ENCODE measurements around the gene MGAT4A. TPM values are rescaled to one million over a fixed set of nuclear protein-coding genes. Genes with fewer than 3 reads are reported as not detected.

Gene MGAT4A
- total RNA-seq, 1 donor from 2014 or later: 0.38 TPM

DNA sequence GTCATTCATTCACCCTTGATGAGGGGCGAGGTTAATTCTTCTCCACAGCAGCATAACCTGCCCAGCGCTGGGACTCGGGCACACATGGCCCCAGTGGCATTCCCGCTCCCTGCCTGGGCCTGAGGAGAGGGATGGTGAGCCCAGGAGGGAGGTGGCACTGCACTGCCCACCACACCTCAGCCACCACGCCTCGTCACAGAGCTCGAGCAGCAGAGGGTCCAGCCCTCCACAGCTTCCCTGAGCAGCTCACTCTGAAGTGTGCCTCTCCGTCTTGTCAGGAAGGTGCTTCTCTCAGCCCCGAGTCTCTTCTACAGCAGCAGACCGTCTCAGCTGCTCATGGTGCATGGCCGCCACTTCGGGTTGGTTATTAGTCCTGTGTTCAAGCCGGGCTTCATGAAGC is 157.5 kb downstream of the MGAT4A start:
- peak; percentile 56 for DNase-seq (ENCODE audit: extremely low spot score, unreplicated experiment)
- no peak overlapping the region for H3K4me3 Mint-ChIP-seq (ENCODE audit: unreplicated experiment)
- no peaks in the 10 kb centered on the region for H3K4me1 Mint-ChIP-seq (ENCODE audit: unreplicated experiment)
- H3K27ac Mint-ChIP-seq (ENCODE audit: unreplicated experiment): no peak overlapping the region
- no peaks in the 10 kb centered on the region for H3K27me3 Mint-ChIP-seq (ENCODE audit: unreplicated experiment)
- H3K36me3 Mint-ChIP-seq (ENCODE audit: unreplicated experiment): peaks cover 18% of the 10 kb centered on the region
- H3K9me3 Mint-ChIP-seq (ENCODE audit: unreplicated experiment): no peaks in the 10 kb centered on the region
- TF ChIP-seq, protein P1, sequence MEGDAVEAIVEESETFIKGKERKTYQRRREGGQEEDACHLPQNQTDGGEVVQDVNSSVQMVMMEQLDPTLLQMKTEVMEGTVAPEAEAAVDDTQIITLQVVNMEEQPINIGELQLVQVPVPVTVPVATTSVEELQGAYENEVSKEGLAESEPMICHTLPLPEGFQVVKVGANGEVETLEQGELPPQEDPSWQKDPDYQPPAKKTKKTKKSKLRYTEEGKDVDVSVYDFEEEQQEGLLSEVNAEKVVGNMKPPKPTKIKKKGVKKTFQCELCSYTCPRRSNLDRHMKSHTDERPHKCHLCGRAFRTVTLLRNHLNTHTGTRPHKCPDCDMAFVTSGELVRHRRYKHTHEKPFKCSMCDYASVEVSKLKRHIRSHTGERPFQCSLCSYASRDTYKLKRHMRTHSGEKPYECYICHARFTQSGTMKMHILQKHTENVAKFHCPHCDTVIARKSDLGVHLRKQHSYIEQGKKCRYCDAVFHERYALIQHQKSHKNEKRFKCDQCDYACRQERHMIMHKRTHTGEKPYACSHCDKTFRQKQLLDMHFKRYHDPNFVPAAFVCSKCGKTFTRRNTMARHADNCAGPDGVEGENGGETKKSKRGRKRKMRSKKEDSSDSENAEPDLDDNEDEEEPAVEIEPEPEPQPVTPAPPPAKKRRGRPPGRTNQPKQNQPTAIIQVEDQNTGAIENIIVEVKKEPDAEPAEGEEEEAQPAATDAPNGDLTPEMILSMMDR (IDR thresholded peaks at IDR 0.05): no peak

DNA sequence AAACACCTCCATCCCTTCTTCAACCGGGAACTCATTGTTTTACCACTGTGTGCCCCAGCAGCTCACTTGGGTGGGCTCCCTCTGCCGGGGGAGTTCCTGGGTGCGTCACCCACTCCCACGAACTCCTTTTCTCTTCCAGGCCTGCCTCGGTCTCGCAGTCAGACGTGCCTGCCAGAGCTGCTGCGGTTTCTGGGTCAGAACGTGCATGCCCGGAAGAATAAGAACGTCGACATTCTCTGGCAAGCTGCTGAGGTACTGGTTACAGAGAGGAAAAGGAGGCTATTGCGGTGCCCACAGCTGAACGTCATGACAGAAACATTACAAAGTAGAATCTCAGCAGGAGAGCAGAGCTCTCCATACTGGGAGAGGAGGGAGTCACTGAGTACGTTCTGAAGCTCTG is 158.3 kb downstream of the MGAT4A start:
- TF ChIP-seq, protein P1 (IDR thresholded peaks at IDR 0.05): no peak
- no peak overlapping the region for H3K27ac Mint-ChIP-seq (ENCODE audit: unreplicated experiment)
- DNase-seq (ENCODE audit: extremely low spot score, unreplicated experiment): no peak
- peaks cover 18% of the 10 kb centered on the region for H3K36me3 Mint-ChIP-seq (ENCODE audit: unreplicated experiment)
- H3K4me1 Mint-ChIP-seq (ENCODE audit: unreplicated experiment): no peaks in the 10 kb centered on the region
- H3K9me3 Mint-ChIP-seq (ENCODE audit: unreplicated experiment): no peaks in the 10 kb centered on the region
- H3K4me3 Mint-ChIP-seq (ENCODE audit: unreplicated experiment): no peak overlapping the region
- no peaks in the 10 kb centered on the region for H3K27me3 Mint-ChIP-seq (ENCODE audit: unreplicated experiment)

DNA sequence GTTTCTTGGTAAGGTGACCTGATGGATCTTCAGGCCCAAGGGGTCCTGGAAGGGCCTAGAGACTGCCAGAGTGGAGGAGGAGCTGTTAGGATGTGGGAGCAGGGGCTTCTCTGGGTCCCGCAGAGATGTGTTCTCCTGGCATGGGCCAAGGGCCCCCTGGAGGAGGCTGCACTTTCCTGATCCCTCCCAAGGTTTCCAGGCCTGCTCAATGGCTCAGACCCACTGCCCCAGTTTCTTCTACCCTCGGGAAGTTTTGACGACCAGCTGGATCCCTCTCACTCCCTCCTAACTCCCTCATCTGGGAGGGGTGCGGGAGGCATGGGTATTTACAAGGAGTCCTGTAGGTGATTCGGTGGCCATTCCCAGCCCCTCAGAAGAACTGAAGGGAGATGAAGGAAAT is 158.7 kb downstream of the MGAT4A start:
- Mint-ChIP-seq H3K27ac (ENCODE audit: unreplicated experiment) (no peak overlapping the region), H3K4me1 (ENCODE audit: unreplicated experiment) (no peaks in the 10 kb centered on the region), H3K27me3 (ENCODE audit: unreplicated experiment) (no peaks in the 10 kb centered on the region), H3K36me3 (ENCODE audit: unreplicated experiment) (peaks cover 16% of the 10 kb centered on the region), H3K9me3 (ENCODE audit: unreplicated experiment) (no peaks in the 10 kb centered on the region), H3K4me3 (ENCODE audit: unreplicated experiment) (no peak overlapping the region)
- no peak for DNase-seq (ENCODE audit: extremely low spot score, unreplicated experiment)
- TF ChIP-seq, protein P1 (IDR thresholded peaks at IDR 0.05): no peak

DNA sequence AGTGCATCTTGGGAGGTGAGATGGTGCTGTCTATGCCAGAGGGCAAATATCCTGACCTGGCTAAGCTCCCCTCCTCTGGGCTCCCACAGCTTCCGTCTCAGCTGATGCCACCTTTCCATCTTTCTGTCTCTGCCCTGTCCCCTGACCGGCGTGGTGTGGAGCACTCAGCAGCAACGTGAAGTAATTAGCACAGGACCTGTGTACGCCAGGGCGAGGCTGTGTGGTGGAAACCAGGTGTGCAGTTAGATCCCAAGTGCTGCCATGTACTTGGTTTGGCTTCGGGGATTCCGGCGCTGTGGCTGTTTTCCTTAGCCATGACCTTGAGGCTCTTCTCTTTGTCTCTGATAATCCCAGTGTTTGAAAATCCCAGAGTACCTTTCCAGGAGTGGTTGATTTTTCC is 159.1 kb downstream of the MGAT4A start:
- no peak for DNase-seq (ENCODE audit: extremely low spot score, unreplicated experiment)
- H3K4me1 Mint-ChIP-seq (ENCODE audit: unreplicated experiment): no peaks in the 10 kb centered on the region
- TF ChIP-seq, protein P1 (IDR thresholded peaks at IDR 0.05): no peak
- H3K9me3 Mint-ChIP-seq (ENCODE audit: unreplicated experiment): no peaks in the 10 kb centered on the region
- no peaks in the 10 kb centered on the region for H3K27me3 Mint-ChIP-seq (ENCODE audit: unreplicated experiment)
- peaks cover 18% of the 10 kb centered on the region for H3K36me3 Mint-ChIP-seq (ENCODE audit: unreplicated experiment)
- H3K4me3 Mint-ChIP-seq (ENCODE audit: unreplicated experiment): no peak overlapping the region
- no peak overlapping the region for H3K27ac Mint-ChIP-seq (ENCODE audit: unreplicated experiment)

DNA sequence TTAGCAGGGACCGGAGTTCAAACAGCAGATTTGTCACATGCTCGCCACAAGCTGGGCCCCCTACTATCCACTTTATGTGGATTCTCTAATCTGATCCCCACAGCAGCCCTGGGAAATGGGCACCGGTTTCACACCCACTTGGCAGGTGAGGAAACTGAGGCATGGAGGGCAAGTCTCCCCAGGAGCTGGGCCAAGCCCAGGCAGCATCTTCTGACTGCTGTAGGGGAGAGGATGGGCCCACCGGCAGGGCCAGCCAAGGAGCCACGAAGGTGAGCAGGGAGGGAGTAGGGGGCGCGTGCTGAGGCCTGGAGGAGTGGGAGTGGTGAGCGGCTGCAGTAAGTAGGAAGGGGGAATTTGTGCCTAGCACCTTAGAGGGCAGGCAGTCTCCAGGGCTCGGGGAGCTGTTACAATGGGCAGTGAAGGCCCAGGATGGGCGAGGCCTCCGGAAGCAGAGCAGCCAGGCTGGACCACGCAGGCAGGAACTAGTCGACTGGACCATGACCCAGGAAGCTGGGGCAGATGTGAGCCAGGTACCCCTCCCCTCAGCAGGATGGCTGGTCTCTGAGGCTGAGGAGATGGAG is 159.7 kb downstream of the MGAT4A start:
- no peak overlapping the region for H3K27ac Mint-ChIP-seq (ENCODE audit: unreplicated experiment)
- no peaks in the 10 kb centered on the region for H3K27me3 Mint-ChIP-seq (ENCODE audit: unreplicated experiment)
- peaks cover 19% of the 10 kb centered on the region for H3K36me3 Mint-ChIP-seq (ENCODE audit: unreplicated experiment)
- TF ChIP-seq, protein P1 (IDR thresholded peaks at IDR 0.05): no peak
- no peaks in the 10 kb centered on the region for H3K4me1 Mint-ChIP-seq (ENCODE audit: unreplicated experiment)
- no peaks in the 10 kb centered on the region for H3K9me3 Mint-ChIP-seq (ENCODE audit: unreplicated experiment)
- H3K4me3 Mint-ChIP-seq (ENCODE audit: unreplicated experiment): no peak overlapping the region
- no peak for DNase-seq (ENCODE audit: extremely low spot score, unreplicated experiment)

Data from osteocyte (in vitro differentiated cells).